GM23338 (cell line): Measurements from ENCODE around the gene OR2M5. TPM values are rescaled to one million over a fixed set of nuclear protein-coding genes. Genes with fewer than 3 reads are reported as not detected.

ENCODE experiments used
- ATAC-seq: fragments of 200-7000 bp; cut with Tn5 transposase; 3 replicates; pipeline ENCODE4 v1.9.1; 2020
- DNase-seq: peaks from one replicate; pipeline ENCODE4 v3.0.0-alpha.2; 2015; ENCODE audit warnings: low spot score
- H2AFZ ChIP-seq: fragments of 200-600 bp; sonication (generic); 2 replicates; pipeline ENCODE4 v1.8.0; 2016; ENCODE audit warnings: antibody characterized with exemption, mild to moderate bottlenecking, moderate library complexity
- H3F3A ChIP-seq: fragments of 200-600 bp; sonication (generic); replicated peaks from 2 replicates; pipeline ENCODE4 v1.8.0; 2017; ENCODE audit warnings: antibody characterized with exemption, mixed run types, low read depth
- H3K27ac ChIP-seq: fragments of 200-600 bp; sonication (generic); 2 replicates; pipeline ENCODE4 v1.6.1; 2016; ENCODE audit warnings: low read depth
- H3K27me3 ChIP-seq: fragments of 200-600 bp; sonication (generic); 2 replicates; pipeline ENCODE4 v1.8.0; 2016; ENCODE audit warnings: mild to moderate bottlenecking, mixed run types, moderate library complexity; ENCODE audit not compliant: insufficient read depth
- H3K36me3 ChIP-seq: fragments of 200-600 bp; sonication (generic); 2 replicates; pipeline ENCODE4 v1.8.0; 2016; ENCODE audit warnings: mild to moderate bottlenecking; ENCODE audit not compliant: insufficient read depth
- H3K4me1 ChIP-seq: fragments of 200-600 bp; sonication (generic); 2 replicates; pipeline ENCODE4 v1.8.0; 2016; ENCODE audit warnings: mild to moderate bottlenecking, moderate library complexity; ENCODE audit not compliant: insufficient read depth
- H3K4me2 ChIP-seq: fragments of 200-600 bp; sonication (generic); 2 replicates; pipeline ENCODE4 v1.7.1; 2017; ENCODE audit warnings: mixed run types
- H3K4me3 ChIP-seq: fragments of 200-600 bp; sonication (generic); 2 replicates; pipeline ENCODE4 v1.6.1; 2016; ENCODE audit warnings: mixed run types
- H3K79me2 ChIP-seq: fragments of 200-600 bp; sonication (generic); replicated peaks from 2 replicates; pipeline ENCODE4 v1.8.0; 2017; ENCODE audit warnings: mild to moderate bottlenecking; ENCODE audit not compliant: insufficient read depth
- H3K9me2 ChIP-seq: fragments of 200-600 bp; sonication (generic); 2 replicates; pipeline ENCODE4 v1.8.0; 2017; ENCODE audit not compliant: insufficient read depth
- H4K20me1 ChIP-seq: fragments of 200-600 bp; sonication (generic); replicated peaks from 2 replicates; pipeline ENCODE4 v1.8.0; 2017; ENCODE audit warnings: mild to moderate bottlenecking; ENCODE audit not compliant: insufficient read depth
- H3K27ac Mint-ChIP-seq: 2 replicates; pipeline ENCODE4 v1.8.0; 2020; ENCODE audit warnings: inconsistent platforms, mild to moderate bottlenecking, moderate library complexity, mixed read lengths
- H3K27me3 Mint-ChIP-seq: 3 replicates; pipeline ENCODE4 v1.8.0; 2022; ENCODE audit warnings: low read depth, mild to moderate bottlenecking, moderate library complexity, mixed read lengths, inconsistent platforms; ENCODE audit not compliant: insufficient read depth, poor library complexity
- H3K36me3 Mint-ChIP-seq: 3 replicates; pipeline ENCODE4 v1.8.0; 2021; ENCODE audit warnings: low read depth, mild to moderate bottlenecking, inconsistent platforms, moderate library complexity, mixed read lengths
- H3K4me1 Mint-ChIP-seq: 3 replicates; pipeline ENCODE4 v1.8.0; 2020; ENCODE audit warnings: mild to moderate bottlenecking, inconsistent platforms, mixed read lengths
- H3K4me3 Mint-ChIP-seq: 3 replicates; pipeline ENCODE4 v1.8.0; 2021; ENCODE audit warnings: moderate library complexity, mild to moderate bottlenecking, inconsistent platforms, mixed read lengths
- H3K9me3 Mint-ChIP-seq: 3 replicates; pipeline ENCODE4 v1.8.0; 2020; ENCODE audit warnings: moderate library complexity, mild to moderate bottlenecking, inconsistent platforms, mixed read lengths
- CREB1 ChIP-seq: fragments of 250-450 bp; sonication (Bioruptor Pico); IDR thresholded peaks from 2 replicates; pipeline ENCODE4 v1.5.0; 2020; ENCODE audit warnings: low read depth, mild to moderate bottlenecking, moderate library complexity
- CTCF ChIP-seq, 2 experiments: fragments of 200-600 bp in 1 of 2; sonication (generic) in 1 of 2; conservative IDR thresholded peaks; 2 replicates each; pipeline versions ENCODE4 v1.5.1 to v1.6.1; 2016 to 2017; ENCODE audit warnings: antibody characterized with exemption in 2 of 2, low read depth in 2 of 2, mild to moderate bottlenecking in 2 of 2, moderate library complexity in 1 of 2
- ETS1 ChIP-seq: IDR thresholded peaks from 2 replicates; pipeline ENCODE4 v1.6.1; 2016; ENCODE audit warnings: antibody characterized with exemption
- EZH2 ChIP-seq: fragments of 200-600 bp; sonication (generic); IDR thresholded peaks from one replicate; pipeline ENCODE4 v1.8.0; 2017; ENCODE audit warnings: antibody characterized with exemption, mild to moderate bottlenecking, low read depth; ENCODE audit not compliant: unreplicated experiment
- EZH2phosphoT487 ChIP-seq: fragments of 200-600 bp; sonication (generic); IDR thresholded peaks from one replicate; pipeline ENCODE4 v1.8.1; 2018; ENCODE audit warnings: antibody characterized with exemption; ENCODE audit not compliant: unreplicated experiment
- JUNB ChIP-seq: IDR thresholded peaks from one replicate; pipeline ENCODE4 v1.6.1; 2016; ENCODE audit warnings: antibody characterized with exemption; ENCODE audit not compliant: unreplicated experiment
- NANOG ChIP-seq: IDR thresholded peaks from 2 replicates; pipeline ENCODE4 v1.6.1; 2016; ENCODE audit warnings: antibody characterized with exemption, borderline replicate concordance
- POLR2AphosphoS5 ChIP-seq: IDR thresholded peaks from 2 replicates; pipeline ENCODE4 v1.6.1; 2016; ENCODE audit warnings: antibody characterized with exemption, low read depth
- REST ChIP-seq: IDR thresholded peaks from one replicate; pipeline ENCODE4 v1.6.1; 2018; ENCODE audit warnings: antibody characterized with exemption; ENCODE audit not compliant: unreplicated experiment
- STAT1 ChIP-seq: IDR thresholded peaks from one replicate; pipeline ENCODE4 v1.6.1; 2016; ENCODE audit warnings: antibody characterized with exemption; ENCODE audit not compliant: unreplicated experiment
- ZNF114 ChIP-seq: fragments of 250-450 bp; sonication (Bioruptor Pico); IDR thresholded peaks from 2 replicates; pipeline ENCODE4 v1.5.0; 2020; ENCODE audit warnings: mild to moderate bottlenecking, moderate library complexity
- polyA plus RNA-seq: library from polyadenylated mRNA; unstranded; fragments of >200 nt; fragmentation: Nextera tagmentation; extraction: Ambion mirVana; gene quantifications from 2 replicates; pipeline ENCODE4 v1.2.1, GENCODE V29; 2016
- total RNA-seq: library from RNA; depleted of rRNA; stranded (reverse); fragments of >200 nt; shearing (Covaris generic); gene quantifications from 2 replicates; pipeline ENCODE4 v1.2.3, GENCODE V29; 2014

Gene OR2M5
- total and polyA plus RNA-seq, 2 experiments from 2014 or later: not detected

GRCh38 chr1:248114890-248115289 lies 30.1 kb upstream of the OR2M5 start (continued):
- TF ChIP-seq CTCF (conservative IDR thresholded peaks at IDR 0.05; ENCODE audit: low read depth in 2 of 2) (no peak), EZH2 (no peak), ETS1 (no peak), ZNF114 (no peak), JUNB (no peak), POLR2AphosphoS5 (no peak), CREB1 (CRISPR knock-in tag) (no peak), REST (no peak), EZH2phosphoT487 (no peak), STAT1 (no peak)

DNA sequence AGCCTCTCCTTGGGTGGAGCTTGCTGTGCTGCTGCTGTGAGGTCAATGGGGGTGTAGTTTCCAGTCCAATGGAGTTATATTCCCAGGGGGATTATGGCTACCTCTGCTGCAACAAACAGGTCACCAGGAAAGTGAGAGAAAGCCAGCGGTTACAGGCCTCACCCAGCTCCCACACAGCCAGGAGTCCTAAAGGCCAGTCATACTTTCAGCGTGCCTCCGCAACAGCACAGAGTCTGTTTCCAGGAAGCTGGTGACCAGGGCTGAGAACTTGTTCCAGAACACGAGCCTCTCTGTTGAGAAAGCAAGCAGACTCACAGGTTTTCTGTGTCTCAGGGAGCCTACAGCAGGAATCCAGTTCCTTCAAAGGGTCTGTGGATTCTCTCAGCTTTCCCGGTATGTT lies 17.3 kb upstream of the OR2M5 start:
- Mint-ChIP-seq H3K9me3 (peaks cover 99% of the 10 kb centered on the region), H3K36me3 (peaks cover 51% of the 10 kb centered on the region)
- no peak for DNase-seq

More for the DNA sequence above, 17.3 kb upstream of the OR2M5 start:
- H4K20me1 ChIP-seq: no peaks in the 10 kb centered on the region
- no peaks in the 10 kb centered on the region for H3K79me2 ChIP-seq
- H3K27ac Mint-ChIP-seq: no peak overlapping the region
- H3K4me1 Mint-ChIP-seq: no peaks in the 10 kb centered on the region
- H3K27me3 Mint-ChIP-seq: peaks cover 1% of the 10 kb centered on the region
- H3F3A ChIP-seq: no peaks in the 10 kb centered on the region
- no peaks in the 10 kb centered on the region for H3K9me2 ChIP-seq
- no peak overlapping the region for H3K4me3 Mint-ChIP-seq
- no peak for ATAC-seq
- H3K4me2 ChIP-seq: no peak overlapping the region
- H3K36me3 ChIP-seq: no peaks in the 10 kb centered on the region; the same call in 1 of the 2 replicates
- H3K4me3 ChIP-seq: no peak overlapping the region
- H3K27me3 ChIP-seq: no peaks in the 10 kb centered on the region
- H3K27ac ChIP-seq: no peak overlapping the region
- no peak overlapping the region for H2AFZ ChIP-seq
- H3K4me1 ChIP-seq: no peaks in the 10 kb centered on the region
- TF ChIP-seq NANOG (no peak), EZH2phosphoT487 (no peak)
